PC-9 (cell line): ENCODE data around the gene APBA2.

Experiments
- CTCF ChIP-seq: fragments of 200-600 bp; sonication (generic); conservative IDR thresholded peaks from 2 replicates; pipeline ENCODE4 v1.6.1; 2017; ENCODE audit warnings: mixed run types, antibody characterized with exemption, mild to moderate bottlenecking, moderate library complexity
- EZH2 ChIP-seq: fragments of 200-600 bp; sonication (generic); IDR thresholded peaks from 2 replicates; pipeline ENCODE4 v1.8.0; 2017; ENCODE audit warnings: antibody characterized with exemption, low read depth

DNA sequence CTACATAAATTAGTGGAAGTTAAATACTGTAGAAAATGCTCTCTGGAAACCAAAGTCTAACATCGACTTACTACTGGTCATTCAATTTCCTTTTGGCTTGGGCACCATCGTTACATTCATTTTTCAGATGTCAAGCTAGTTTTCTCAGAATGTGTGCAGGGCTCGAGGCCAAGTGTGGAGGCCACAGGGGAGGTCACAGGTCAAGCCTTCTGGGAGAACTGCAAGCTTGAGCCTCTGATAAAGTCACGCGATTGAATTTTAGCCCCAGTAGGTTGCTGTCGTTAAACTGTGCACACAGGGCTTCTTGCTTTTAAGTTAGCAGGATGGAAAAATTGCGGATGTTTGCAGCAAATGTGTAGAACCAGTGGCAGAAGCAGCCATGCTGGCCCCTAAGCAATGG lies 182.2 kb downstream of the APBA2 start:
- TF ChIP-seq CTCF (no peak), EZH2 (no peak)
